ENCODE measurements around the gene MBOAT2.

MBOAT2 gene

DNA sequence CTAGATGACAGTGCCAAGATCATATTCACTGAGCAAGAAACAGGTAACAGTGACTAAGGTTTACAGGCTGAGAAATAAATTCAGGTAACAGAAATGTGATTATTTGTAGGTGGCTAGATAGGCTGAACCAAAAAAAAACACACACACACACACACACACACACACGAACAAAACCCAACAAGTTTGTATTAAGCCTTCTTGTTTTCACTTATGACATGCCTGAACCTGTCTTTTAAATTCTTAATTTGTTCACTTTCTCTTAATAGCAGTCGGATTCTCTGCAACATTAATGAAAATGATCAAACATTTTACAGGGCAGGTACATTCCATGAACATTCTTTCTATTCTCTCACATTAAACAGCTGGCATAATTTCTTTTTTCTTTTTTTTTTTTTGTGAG is 147.3 kb downstream of the MBOAT2 start:
- H3K27me3 ChIP-seq (ENCODE audit: control insufficient read depth in 2 of 2, insufficient read depth in 2 of 2, low read length in 2 of 2), result no peaks in the 10 kb centered on the region
- no peak overlapping the region for H3K4me3 ChIP-seq (ENCODE audit: low read length in 2 of 2)
- H3K36me3 ChIP-seq (ENCODE audit: control insufficient read depth in 2 of 2, insufficient read depth in 2 of 2, low read length in 2 of 2), result peaks cover 0 to 3% of the 10 kb centered on the region in 2 donors
- no peaks in the 10 kb centered on the region for H3K9me3 ChIP-seq (ENCODE audit: control insufficient read depth in 2 of 2, low read length in 2 of 2)
- no peak overlapping the region for H3K9ac ChIP-seq (ENCODE audit: low read depth in 1 of 2, low read length in 2 of 2)
- H3K27ac ChIP-seq (ENCODE audit: low read depth in 2 of 2, low read length in 2 of 2), result no peak overlapping the region
- no peaks in the 10 kb centered on the region for H3K4me1 ChIP-seq (ENCODE audit: control insufficient read depth in 2 of 2, insufficient read depth in 2 of 2, low read length in 2 of 2)

DNA sequence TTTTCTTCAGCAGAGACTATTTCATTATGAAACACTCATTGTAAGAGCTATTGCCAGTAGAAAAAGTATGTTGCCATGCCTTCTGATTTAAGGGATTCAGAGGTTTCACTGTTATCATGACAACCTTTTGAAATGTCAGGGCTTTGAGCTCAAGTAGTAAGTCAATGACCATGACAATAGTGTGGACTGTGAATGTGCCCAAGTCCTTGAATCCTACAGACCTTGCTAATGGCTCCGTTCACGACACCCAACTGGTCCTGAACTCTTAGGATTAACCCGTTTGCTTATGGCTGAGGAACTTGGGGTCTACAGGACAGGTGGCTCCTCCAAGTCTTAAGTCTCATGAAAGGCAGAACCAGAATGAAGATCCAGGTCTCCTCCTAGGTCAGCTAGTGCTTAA is 148.5 kb downstream of the MBOAT2 start:
- no peaks in the 10 kb centered on the region for H3K27me3 ChIP-seq (ENCODE audit: control insufficient read depth in 2 of 2, insufficient read depth in 2 of 2, low read length in 2 of 2)
- peaks cover 0 to 3% of the 10 kb centered on the region in 2 donors for H3K36me3 ChIP-seq (ENCODE audit: control insufficient read depth in 2 of 2, insufficient read depth in 2 of 2, low read length in 2 of 2)
- no peak overlapping the region for H3K27ac ChIP-seq (ENCODE audit: low read depth in 2 of 2, low read length in 2 of 2)
- no peaks in the 10 kb centered on the region for H3K4me1 ChIP-seq (ENCODE audit: control insufficient read depth in 2 of 2, insufficient read depth in 2 of 2, low read length in 2 of 2)
- H3K4me3 ChIP-seq (ENCODE audit: low read length in 2 of 2), result no peak overlapping the region
- H3K9me3 ChIP-seq (ENCODE audit: control insufficient read depth in 2 of 2, low read length in 2 of 2), result no peaks in the 10 kb centered on the region
- no peak overlapping the region for H3K9ac ChIP-seq (ENCODE audit: low read depth in 1 of 2, low read length in 2 of 2)

DNA sequence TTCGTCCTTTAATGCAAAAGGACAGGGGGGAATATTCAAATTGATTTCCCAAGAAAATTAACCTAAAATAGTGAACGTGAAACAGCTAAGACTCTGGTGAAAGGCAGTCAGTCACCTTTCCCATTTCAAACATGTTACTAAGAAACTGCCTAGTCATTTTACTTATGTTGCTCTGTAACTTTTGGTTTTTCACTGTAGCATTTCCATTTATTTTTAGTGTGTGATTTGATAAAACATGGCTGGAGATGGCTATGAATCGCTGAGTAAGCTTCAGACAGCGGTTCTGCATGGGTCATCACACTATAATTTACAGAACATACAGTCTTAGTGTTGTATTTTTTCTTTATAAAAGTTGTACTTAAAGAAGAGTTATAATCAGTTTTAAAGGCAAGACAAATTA is 150.1 kb downstream of the MBOAT2 start:
- no peaks in the 10 kb centered on the region for H3K9me3 ChIP-seq (ENCODE audit: control insufficient read depth in 2 of 2, low read length in 2 of 2)

DNA sequence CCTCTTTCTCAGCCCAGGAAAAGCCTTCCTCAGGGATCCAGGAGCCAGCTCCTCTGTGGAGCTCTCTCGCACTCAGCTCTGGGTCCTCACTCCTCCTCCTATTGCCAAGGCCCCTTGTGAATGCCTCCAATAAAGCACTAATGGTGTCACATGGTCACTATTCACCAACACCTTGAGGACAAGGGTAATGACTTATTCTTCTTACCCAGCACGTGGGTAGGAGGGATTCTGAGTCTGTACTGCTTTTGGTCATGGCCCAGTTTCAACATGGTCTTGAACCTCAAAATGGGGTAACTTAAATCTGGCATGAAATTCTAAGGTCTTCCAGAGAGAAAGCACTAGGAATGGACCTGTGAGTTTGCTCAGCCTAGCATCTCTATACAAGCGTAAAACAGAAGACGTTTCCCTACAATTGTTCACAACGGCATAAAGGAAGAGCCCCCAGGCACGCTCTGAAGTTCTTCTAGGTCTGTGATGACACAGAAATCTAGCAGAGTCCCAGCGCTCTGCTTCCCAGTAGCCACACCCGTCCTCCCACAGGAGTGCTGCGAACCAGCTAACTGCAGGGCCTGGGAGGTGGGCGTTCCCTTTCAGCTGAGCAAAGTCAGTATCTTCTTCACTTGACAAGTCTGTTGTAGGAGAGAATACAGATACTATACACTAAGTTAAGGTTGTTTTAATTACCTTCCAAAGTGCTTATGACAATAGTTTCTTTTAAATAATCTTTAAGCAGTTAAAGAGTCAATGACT is 151.5 kb downstream of the MBOAT2 start:
- no peak overlapping the region for H3K27ac ChIP-seq (ENCODE audit: low read depth in 2 of 2, low read length in 2 of 2)
- H3K9me3 ChIP-seq (ENCODE audit: control insufficient read depth in 2 of 2, low read length in 2 of 2), result no peaks in the 10 kb centered on the region
- H3K27me3 ChIP-seq (ENCODE audit: control insufficient read depth in 2 of 2, insufficient read depth in 2 of 2, low read length in 2 of 2), result no peaks in the 10 kb centered on the region
- H3K9ac ChIP-seq (ENCODE audit: low read depth in 1 of 2, low read length in 2 of 2), result no peak overlapping the region
- no peaks in the 10 kb centered on the region for H3K4me1 ChIP-seq (ENCODE audit: control insufficient read depth in 2 of 2, insufficient read depth in 2 of 2, low read length in 2 of 2)
- H3K4me3 ChIP-seq (ENCODE audit: low read length in 2 of 2), result no peak overlapping the region
- H3K36me3 ChIP-seq (ENCODE audit: control insufficient read depth in 2 of 2, insufficient read depth in 2 of 2, low read length in 2 of 2), result no peaks in the 10 kb centered on the region

More for the DNA sequence above, 150.1 kb downstream of the MBOAT2 start:
- H3K9ac ChIP-seq (ENCODE audit: low read depth in 1 of 2, low read length in 2 of 2), result no peak overlapping the region
- no peaks in the 10 kb centered on the region for H3K4me1 ChIP-seq (ENCODE audit: control insufficient read depth in 2 of 2, insufficient read depth in 2 of 2, low read length in 2 of 2)
- H3K4me3 ChIP-seq (ENCODE audit: low read length in 2 of 2), result no peak overlapping the region
- no peak overlapping the region for H3K27ac ChIP-seq (ENCODE audit: low read depth in 2 of 2, low read length in 2 of 2)
- H3K36me3 ChIP-seq (ENCODE audit: control insufficient read depth in 2 of 2, insufficient read depth in 2 of 2, low read length in 2 of 2), result peaks cover 0 to 3% of the 10 kb centered on the region in 2 donors
- no peaks in the 10 kb centered on the region for H3K27me3 ChIP-seq (ENCODE audit: control insufficient read depth in 2 of 2, insufficient read depth in 2 of 2, low read length in 2 of 2)

DNA sequence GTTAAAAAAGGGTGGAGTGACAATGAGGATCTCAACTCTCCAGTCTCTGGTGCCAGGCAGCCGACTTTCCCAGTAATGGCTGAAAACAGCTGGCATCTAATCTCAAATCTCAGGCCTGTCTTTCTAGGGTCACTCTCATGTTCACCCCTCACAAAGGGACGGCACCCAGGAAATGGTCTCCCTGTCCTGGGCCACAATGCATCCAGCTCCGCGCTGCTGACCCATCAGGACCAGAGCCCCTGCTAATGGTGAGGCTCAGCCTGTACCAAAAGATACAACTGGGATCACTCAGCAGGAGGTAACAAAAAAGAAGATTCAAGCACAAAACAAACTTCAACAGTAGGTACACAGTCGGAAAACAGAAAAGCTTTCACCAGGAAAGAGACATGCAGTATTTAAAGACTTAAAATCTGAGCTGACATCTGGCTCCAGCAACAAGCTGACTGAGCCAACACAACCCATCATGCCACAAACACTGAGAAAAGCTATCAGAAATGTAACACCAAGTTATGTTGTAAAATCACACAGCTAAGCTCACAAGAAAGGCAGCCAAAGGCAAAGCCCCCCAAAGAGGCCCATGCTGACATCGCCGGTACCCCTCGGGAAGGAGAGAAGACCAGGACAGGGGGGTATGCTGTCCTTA is 152.5 kb downstream of the MBOAT2 start:
- Histone ChIP-seq H3K27ac (ENCODE audit: low read depth in 2 of 2, low read length in 2 of 2) (no peak overlapping the region), H3K36me3 (ENCODE audit: control insufficient read depth in 2 of 2, insufficient read depth in 2 of 2, low read length in 2 of 2) (no peaks in the 10 kb centered on the region), H3K9me3 (ENCODE audit: control insufficient read depth in 2 of 2, low read length in 2 of 2) (no peaks in the 10 kb centered on the region), H3K9ac (ENCODE audit: low read depth in 1 of 2, low read length in 2 of 2) (no peak overlapping the region), H3K4me1 (ENCODE audit: control insufficient read depth in 2 of 2, insufficient read depth in 2 of 2, low read length in 2 of 2) (no peaks in the 10 kb centered on the region), H3K4me3 (ENCODE audit: low read length in 2 of 2) (no peak overlapping the region), H3K27me3 (ENCODE audit: control insufficient read depth in 2 of 2, insufficient read depth in 2 of 2, low read length in 2 of 2) (no peaks in the 10 kb centered on the region)

DNA sequence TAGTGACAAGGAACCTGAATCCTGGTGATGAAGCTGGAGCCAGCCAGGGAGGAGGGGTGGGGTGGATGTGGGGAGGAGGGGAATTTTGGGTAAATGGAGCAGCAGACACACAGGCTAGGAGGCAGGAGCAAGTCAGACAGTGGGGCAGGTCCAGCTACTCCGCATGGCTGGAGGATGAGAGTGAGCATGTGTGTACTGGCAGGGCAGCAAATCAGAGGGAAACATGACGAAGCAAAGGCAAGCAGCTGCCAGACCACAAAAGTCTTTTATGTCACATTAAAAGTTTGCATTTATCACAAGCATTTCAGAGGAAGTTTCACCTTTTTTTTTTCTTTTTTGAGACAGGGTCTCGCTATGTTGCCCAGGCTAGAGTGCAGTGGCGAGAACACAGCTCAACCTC is 154.2 kb downstream of the MBOAT2 start:
- Histone ChIP-seq H3K9me3 (ENCODE audit: control insufficient read depth in 2 of 2, low read length in 2 of 2) (no peaks in the 10 kb centered on the region), H3K27me3 (ENCODE audit: control insufficient read depth in 2 of 2, insufficient read depth in 2 of 2, low read length in 2 of 2) (no peaks in the 10 kb centered on the region), H3K9ac (ENCODE audit: low read depth in 1 of 2, low read length in 2 of 2) (no peak overlapping the region), H3K4me3 (ENCODE audit: low read length in 2 of 2) (no peak overlapping the region), H3K36me3 (ENCODE audit: control insufficient read depth in 2 of 2, insufficient read depth in 2 of 2, low read length in 2 of 2) (no peaks in the 10 kb centered on the region), H3K4me1 (ENCODE audit: control insufficient read depth in 2 of 2, insufficient read depth in 2 of 2, low read length in 2 of 2) (no peaks in the 10 kb centered on the region), H3K27ac (ENCODE audit: low read depth in 2 of 2, low read length in 2 of 2) (no peak overlapping the region)

DNA sequence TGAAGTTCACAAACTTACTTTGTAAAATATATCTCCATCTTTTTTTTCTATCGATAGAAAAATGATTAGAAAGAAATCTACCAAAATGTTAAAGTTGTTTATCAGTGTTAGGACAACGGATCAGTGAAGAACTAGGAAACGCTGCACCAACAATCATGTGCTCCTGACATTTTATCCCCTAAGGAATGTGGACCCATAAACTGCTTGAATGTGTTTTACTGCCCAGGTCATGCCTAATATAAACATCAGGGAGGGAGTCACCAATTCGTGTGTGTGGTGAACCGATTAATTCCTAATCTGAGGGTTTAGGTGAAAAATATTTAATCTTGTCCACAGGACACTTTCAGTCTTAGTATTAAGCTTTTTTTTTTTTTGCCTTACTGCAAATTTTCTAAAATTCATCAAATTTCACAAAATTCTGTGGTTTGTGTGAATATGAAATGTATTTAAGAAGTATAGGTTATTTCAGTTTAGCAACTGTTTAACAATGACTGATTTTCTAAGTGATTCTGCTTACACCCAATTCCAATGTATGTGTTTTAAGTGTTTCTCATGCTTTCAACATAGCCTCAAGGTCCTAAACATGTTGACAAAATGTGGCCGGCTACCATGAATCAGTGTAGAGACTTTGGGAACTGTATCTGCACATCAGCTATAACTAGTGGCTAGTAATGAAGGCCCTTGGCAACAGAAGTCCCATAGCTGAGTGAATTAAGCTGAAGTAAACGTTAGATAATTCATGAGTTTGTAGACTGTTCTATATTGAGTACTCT is 155.0 kb downstream of the MBOAT2 start:
- Histone ChIP-seq H3K27me3 (ENCODE audit: control insufficient read depth in 2 of 2, insufficient read depth in 2 of 2, low read length in 2 of 2) (no peaks in the 10 kb centered on the region), H3K9ac (ENCODE audit: low read depth in 1 of 2, low read length in 2 of 2) (no peak overlapping the region), H3K4me3 (ENCODE audit: low read length in 2 of 2) (no peak overlapping the region), H3K36me3 (ENCODE audit: control insufficient read depth in 2 of 2, insufficient read depth in 2 of 2, low read length in 2 of 2) (no peaks in the 10 kb centered on the region), H3K9me3 (ENCODE audit: control insufficient read depth in 2 of 2, low read length in 2 of 2) (no peaks in the 10 kb centered on the region), H3K27ac (ENCODE audit: low read depth in 2 of 2, low read length in 2 of 2) (no peak overlapping the region), H3K4me1 (ENCODE audit: control insufficient read depth in 2 of 2, insufficient read depth in 2 of 2, low read length in 2 of 2) (no peaks in the 10 kb centered on the region)

DNA sequence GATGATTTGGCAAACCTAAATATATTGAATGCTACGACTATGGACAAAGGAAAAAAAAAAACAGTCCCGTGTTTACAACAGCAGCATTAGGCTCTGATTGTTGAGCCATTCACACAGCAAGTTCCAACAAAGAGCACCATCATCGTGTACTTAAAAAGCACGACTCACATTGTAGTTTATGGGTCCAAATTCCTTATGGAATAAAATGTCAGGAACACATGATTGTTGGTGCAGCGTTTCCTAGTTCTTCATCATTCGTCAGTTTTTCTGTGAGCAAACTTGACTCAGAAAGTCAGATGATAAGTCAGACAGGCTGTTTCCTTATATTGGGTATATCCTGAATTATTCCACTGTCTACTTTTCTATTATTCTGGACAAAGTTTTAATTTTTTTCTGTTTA is 156.1 kb downstream of the MBOAT2 start:
- no peaks in the 10 kb centered on the region for H3K27me3 ChIP-seq (ENCODE audit: control insufficient read depth in 2 of 2, insufficient read depth in 2 of 2, low read length in 2 of 2)
- H3K4me3 ChIP-seq (ENCODE audit: low read length in 2 of 2), result no peak overlapping the region
- no peaks in the 10 kb centered on the region for H3K36me3 ChIP-seq (ENCODE audit: control insufficient read depth in 2 of 2, insufficient read depth in 2 of 2, low read length in 2 of 2)
- H3K27ac ChIP-seq (ENCODE audit: low read depth in 2 of 2, low read length in 2 of 2), result no peak overlapping the region
- no peak overlapping the region for H3K9ac ChIP-seq (ENCODE audit: low read depth in 1 of 2, low read length in 2 of 2)
- H3K9me3 ChIP-seq (ENCODE audit: control insufficient read depth in 2 of 2, low read length in 2 of 2), result no peaks in the 10 kb centered on the region
- no peaks in the 10 kb centered on the region for H3K4me1 ChIP-seq (ENCODE audit: control insufficient read depth in 2 of 2, insufficient read depth in 2 of 2, low read length in 2 of 2)

DNA sequence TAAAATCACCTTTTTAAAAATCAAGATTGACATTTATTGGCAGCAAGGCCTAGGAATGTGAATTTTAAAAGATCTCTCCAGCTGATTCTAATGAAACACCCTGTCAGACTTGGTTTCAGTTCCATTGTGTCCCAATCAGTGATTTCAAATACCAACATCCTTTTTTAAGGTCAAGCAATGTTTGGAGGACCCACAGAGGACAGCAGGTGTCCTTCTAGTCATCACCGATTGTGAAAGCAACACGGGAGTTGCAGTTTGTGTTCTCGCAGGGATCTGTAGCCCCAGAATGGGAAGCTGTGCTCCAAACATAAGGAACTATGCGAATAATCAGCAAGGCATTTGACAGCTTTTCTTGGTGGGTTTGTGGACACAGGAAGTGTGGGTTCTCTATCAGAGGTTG is 161.6 kb downstream of the MBOAT2 start:
- no peaks in the 10 kb centered on the region for H3K27me3 ChIP-seq (ENCODE audit: control insufficient read depth in 2 of 2, insufficient read depth in 2 of 2, low read length in 2 of 2)
- no peaks in the 10 kb centered on the region for H3K9me3 ChIP-seq (ENCODE audit: control insufficient read depth in 2 of 2, low read length in 2 of 2)
- H3K27ac ChIP-seq (ENCODE audit: low read depth in 2 of 2, low read length in 2 of 2), result no peak overlapping the region

DNA sequence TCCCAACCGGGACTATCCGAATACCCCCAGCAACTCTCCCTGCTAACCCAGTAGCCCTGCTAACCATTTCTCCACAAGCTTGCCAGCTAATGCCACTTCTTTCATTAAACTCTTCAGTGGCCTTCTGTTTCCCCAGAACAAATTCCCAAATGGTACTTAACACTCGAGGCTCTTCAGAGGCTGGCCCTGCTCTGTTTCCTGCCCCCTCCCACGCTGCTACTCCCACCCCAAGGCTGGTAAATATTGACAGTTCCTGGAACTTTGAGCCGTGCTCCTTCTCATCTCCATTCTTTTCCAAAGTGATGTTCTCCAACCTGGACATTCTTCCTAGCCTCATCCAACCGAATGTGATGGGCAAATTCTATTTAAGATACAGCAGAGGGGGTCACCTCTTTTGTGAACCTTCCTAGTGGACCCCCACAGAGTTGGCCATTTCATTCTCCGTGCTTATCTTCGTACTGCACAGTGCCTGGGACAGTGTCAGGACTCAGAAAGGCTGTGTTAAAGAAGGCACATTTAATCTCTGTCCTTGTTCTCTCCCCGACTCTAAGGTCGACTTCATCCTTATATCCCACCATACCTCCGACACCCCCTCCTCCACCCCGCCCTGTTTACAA is 162.9 kb downstream of the MBOAT2 start:
- Histone ChIP-seq H3K27me3 (ENCODE audit: control insufficient read depth in 2 of 2, insufficient read depth in 2 of 2, low read length in 2 of 2) (no peaks in the 10 kb centered on the region), H3K4me1 (ENCODE audit: control insufficient read depth in 2 of 2, insufficient read depth in 2 of 2, low read length in 2 of 2) (peaks cover 4% of the 10 kb centered on the region in 2 donors), H3K36me3 (ENCODE audit: control insufficient read depth in 2 of 2, insufficient read depth in 2 of 2, low read length in 2 of 2) (no peaks in the 10 kb centered on the region), H3K27ac (ENCODE audit: low read depth in 2 of 2, low read length in 2 of 2) (no peak overlapping the region), H3K4me3 (ENCODE audit: low read length in 2 of 2) (no peak overlapping the region), H3K9ac (ENCODE audit: low read depth in 1 of 2, low read length in 2 of 2) (no peak overlapping the region), H3K9me3 (ENCODE audit: control insufficient read depth in 2 of 2, low read length in 2 of 2) (no peaks in the 10 kb centered on the region)

More for the DNA sequence above, 161.6 kb downstream of the MBOAT2 start:
- H3K9ac ChIP-seq (ENCODE audit: low read depth in 1 of 2, low read length in 2 of 2), result no peak overlapping the region
- H3K4me1 ChIP-seq (ENCODE audit: control insufficient read depth in 2 of 2, insufficient read depth in 2 of 2, low read length in 2 of 2), result peaks cover 0 to 4% of the 10 kb centered on the region in 2 donors
- H3K4me3 ChIP-seq (ENCODE audit: low read length in 2 of 2), result no peak overlapping the region
- H3K36me3 ChIP-seq (ENCODE audit: control insufficient read depth in 2 of 2, insufficient read depth in 2 of 2, low read length in 2 of 2), result no peaks in the 10 kb centered on the region
